GM18858 (cell line): ENCODE measurements around the gene NRP2.

Experiments
- ATAC-seq: cut with Tn5 transposase; IDR thresholded peaks from one replicate; pipeline ENCODE4 v1.9.1; 2021; ENCODE audit not compliant: unreplicated experiment

The NRP2 gene

GRCh38 chr2:205706769-205707381, 24.6 kb downstream of the NRP2 start:
- ATAC-seq = peak; percentile 92

DNA sequence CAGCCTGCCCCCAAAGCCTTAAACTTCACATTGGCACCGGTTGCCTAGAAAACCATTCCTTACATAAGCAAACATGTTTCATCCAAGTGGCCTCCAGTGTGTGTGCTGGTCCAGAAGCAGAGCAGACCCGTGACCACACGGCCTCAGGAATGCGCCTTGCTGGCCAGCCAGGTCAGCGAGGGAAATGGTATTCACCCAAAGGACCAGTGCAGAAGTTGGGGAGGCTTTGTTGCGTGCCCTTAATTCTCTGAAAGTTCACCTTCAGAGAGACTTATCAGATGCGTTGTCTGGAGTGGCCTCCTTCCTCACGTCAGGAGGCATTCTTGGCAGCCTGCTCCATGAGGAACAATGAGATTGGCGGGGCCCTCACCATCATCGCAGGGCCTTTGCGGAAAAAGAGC, 25.9 kb downstream of the NRP2 start:
- ATAC-seq = no peak

DNA sequence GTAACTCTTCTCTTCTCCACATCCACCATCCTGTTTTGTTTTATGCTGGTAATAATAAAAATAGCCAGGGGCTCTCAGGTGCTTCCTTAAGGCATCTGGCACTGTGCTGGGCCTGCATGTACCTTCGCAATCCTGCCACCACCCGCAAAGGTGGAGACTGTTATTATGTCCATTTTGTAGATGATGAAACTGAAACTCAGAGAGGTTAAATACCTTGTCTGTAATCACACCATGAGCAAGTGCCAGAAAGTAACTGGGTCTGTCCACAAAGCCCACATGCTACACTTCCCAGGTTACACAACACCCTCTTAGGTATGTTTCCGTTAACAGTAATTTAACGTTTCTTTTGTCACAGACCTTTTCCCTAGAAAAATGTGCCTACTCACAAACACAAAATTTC, 27.0 kb downstream of the NRP2 start:
- ATAC-seq = no peak

GRCh38 chr2:205712508-205712907, 30.2 kb downstream of the NRP2 start:
- ATAC-seq = no peak

- ATAC-seq = no peak
Observed at GRCh38 chr2:205713086-205713485, 30.8 kb downstream of the NRP2 start.

DNA sequence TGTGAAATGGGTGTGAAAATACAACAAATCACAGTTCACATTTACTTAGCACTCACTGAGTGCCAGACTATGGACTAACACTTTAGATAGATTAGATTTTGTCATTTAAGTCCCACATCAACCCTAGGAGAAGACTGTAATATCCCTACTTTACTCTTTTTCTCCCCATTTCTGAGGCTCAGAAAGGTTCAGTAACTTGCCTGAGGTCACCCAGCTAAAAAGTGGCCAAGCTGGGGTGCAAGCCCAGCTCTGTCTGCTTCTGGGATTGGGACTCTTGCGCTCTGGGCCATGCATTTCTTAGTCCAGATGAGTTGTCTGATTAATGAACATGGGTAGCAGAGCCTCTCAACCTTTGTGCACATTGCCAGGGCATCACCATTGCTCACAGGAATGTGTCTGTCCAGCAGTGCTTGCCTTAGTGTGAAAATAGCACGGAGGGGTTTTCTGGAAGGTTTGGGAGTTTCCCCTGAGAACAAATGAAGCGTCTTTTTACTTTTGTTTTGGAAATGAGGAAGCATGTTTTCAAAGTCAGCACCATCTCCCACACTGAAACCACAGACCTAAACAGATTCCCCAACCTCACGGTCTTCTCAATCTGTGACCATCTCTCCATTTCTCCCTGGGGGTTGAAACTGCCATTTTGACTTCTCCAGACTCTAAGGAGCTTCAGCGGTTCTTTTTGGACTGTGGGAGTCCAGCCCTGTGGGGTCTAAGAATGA, 31.9 kb downstream of the NRP2 start:
- peak; percentile 79 for ATAC-seq

DNA sequence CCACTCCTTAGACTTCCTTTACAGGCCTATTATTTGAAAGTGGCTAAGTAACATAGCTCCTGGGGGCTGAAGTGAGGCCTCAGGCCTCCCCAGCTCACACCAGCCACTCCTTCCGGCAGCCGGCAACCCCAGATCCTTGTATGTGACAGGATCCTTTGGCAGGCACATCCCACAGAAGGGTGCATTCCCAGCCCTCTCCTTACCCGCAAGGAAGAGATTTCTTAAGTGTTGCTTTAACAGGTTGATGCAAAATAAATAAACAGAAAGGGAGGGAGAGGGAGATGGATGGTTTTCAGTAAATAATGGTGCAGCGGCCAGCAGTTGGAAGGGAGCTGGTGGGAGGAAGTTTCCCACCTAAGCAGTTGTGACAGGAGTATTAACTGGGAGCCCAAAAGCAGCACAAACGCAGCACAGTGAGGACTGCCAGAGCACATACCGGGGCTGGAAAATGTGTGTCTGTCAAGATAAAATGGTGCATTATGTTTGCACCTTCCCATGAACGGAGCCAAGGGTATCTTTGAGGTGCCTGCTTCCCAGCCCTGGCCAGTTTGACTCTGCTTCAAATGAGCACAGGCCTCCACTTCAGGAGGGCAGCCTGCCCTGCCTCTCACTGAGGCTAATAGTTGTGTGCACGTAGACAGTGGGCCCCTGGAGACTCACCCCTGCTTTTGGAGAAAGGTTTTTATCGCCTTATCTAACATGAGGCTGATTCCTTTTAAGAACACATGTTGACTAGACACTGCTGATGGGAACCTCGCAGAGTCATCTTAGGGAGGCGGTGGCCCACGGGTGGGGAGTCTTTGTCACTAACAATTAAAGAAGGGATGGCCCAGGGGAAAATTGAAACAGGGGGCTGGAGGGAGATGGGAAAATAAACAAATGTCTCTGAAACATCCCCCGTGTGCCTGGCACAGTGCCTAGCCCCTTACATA, 32.8 kb downstream of the NRP2 start:
- ATAC-seq = no peak

DNA sequence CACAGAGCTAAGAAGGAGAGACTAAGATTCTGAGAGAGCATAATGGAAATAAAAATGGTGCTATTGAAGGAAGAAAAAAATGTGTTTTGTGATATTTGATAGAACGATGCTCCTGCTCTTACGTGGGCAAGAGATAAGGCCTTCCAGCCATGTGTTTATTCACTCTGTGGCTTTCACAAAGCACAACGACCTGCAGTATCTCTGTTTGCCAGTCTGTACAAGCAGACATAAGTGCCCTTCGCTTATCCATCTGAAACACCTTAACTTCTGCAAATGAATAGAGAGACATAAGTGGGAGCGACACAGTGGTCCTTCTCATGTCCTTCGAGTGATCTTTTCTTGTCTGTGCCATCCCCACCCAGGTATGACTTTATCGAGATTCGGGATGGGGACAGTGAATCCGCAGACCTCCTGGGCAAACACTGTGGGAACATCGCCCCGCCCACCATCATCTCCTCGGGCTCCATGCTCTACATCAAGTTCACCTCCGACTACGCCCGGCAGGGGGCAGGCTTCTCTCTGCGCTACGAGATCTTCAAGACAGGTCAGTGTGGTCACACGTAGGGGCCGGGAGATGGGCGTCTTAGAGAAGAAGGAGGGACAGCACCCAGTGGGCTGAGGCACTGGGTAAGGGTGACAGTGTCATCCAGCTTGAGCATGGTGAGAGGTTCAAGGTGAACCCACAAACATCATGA, 33.7 kb downstream of the NRP2 start:
- no peak for ATAC-seq

GRCh38 chr2:205717175-205717846, 35.0 kb downstream of the NRP2 start:
- no peak for ATAC-seq

GRCh38 chr2:205717999-205718398, 35.7 kb downstream of the NRP2 start:
- ATAC-seq = no peak

DNA sequence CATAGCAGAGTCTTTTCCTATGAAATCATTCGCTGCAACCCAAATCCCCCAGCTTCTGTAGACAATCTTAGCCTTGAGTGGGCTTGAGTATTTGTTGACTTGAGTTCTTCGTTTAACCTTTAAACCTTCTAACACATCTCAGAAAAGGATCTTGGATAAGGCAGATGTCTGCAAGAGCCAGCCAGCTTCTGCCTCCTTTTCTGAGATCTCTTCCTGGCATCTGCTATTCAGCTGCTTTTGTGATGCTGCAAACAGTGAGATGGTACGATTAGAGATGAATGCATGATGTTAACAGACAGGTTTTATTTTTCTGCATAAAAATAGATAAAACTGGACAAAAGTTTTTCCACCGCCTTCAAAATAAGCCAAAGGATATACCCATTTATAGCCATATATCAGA, 37.5 kb downstream of the NRP2 start:
- no peak for ATAC-seq

DNA sequence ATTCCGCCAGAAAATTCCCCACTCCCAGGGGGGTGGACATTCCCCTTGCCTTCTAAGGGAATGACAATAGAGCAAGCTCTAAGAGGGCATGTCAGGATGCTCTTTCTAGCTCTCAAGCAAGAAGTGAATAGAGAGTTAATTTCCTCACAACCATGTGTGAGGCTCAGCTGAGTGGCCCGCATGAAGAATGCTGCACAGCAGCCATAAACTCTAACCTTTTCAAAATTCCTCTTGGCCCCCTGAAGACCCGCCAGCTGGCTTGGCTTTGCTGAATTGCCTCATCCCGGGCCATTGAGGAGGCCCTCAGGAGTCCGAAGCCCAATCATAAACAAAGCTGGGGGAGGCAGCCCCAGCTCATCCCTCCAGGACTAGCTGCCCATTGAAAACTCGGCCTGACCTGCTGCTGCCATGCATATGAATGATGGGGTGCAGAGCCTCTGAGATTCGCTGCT, 38.2 kb downstream of the NRP2 start:
- ATAC-seq = no peak

DNA sequence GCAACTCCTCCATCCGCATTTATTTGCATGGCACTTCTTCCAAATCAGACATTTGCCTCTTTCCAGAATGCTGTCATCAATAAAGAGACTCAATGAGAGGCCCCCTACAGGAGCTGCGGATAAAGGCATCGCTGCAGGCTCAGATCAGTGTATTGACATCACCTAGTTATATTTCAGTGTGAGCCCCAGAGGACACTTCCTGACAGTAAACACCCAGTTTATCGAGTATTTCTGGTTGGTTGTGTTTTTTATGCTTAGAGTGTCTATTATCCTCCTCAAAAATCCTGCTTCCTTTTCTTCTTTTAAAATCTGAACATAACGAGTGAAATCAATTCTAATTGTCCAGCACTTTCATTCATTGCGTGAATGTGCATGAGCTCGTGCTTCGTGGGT, 38.8 kb downstream of the NRP2 start:
- ATAC-seq = no peak

GRCh38 chr2:205722283-205722918, 40.1 kb downstream of the NRP2 start:
- peak; percentile 37 for ATAC-seq

DNA sequence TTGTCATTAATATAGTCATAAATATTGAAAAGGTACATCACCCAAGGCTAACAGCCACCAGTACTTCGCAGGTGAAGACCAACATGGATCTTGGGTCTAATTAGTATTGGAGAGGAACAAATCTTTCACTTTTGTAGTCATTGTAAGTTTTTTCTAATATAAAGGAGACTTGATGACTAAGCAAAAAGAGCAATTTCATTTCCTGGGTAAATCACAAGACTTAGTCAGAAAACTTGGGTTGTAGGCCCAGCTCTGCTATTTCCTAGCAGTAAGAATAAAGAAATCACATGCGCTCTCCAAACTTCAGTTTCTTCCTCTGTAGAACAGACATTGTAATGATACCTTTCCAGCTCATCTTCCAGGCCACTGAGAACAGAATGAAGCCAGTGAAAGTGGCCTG, 40.9 kb downstream of the NRP2 start:
- ATAC-seq = no peak

GRCh38 chr2:205725059-205725458, 42.8 kb downstream of the NRP2 start:
- no peak for ATAC-seq

DNA sequence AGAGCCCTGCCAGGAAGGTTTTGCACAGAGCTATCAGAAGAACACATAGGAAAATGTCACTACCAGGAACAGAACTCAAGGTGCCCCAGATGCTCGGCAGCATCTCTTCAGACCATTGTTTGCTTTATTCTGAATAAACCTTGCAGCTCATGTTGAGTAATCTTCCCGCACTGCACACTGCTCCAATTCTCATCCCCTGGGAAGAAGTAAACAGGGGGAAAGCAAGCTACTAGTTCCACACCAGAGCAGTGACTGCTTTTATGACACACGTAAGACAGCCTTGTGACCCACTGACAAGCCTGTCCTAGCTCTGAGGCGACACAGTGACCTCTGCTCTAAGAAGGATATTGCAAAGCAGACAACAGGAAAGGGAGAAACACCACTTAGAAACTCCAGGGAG, 44.2 kb downstream of the NRP2 start:
- ATAC-seq = no peak

DNA sequence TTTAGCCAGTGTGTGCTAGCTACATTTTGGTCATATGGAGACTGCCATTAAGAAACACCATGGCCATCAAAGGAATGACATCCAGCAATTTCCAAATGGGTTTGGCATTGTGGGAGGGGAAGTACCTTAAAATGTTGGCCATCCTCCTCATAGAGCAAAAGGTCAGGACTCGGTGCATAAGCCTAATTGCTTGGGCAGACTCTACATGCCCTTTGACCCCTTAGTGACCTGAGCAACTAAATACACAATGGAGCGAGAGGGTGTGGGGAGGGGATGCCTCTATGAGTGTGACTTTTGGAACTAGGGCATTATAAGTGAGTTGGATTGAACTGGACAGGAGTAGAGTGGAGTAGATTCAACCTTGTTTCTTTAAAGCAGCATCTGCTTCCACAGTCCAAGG, 44.9 kb downstream of the NRP2 start:
- no peak for ATAC-seq

- ATAC-seq = no peak
Observed at GRCh38 chr2:205728366-205728765, 46.1 kb downstream of the NRP2 start.

DNA sequence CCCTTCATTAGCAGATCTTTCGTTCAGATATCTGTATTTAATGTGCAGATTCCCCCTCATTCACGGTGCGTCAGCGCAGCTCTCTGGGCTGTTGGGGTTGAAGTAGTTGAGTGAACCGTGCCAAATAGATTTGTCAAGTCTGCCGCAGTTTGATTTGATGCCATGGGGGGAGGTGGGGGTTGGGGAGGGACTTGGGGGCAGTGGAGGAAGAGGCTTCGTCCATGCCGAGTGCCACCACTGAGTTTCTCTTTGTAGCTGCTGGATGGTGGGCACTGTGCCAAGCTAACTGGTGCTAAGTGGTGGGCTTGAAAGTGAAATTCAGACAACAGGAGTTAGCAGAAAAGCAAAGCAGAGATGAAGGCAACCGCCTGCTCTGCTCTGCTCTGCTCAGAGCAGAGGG, 47.9 kb downstream of the NRP2 start:
- no peak for ATAC-seq
